GM18951 (cell line): ENCODE results near the gene OTUD3.
"Not testable (repeated sequence)": the region's sequence is repeated elsewhere in the genome, so short reads cannot be mapped to it uniquely, and the experiment has no call there.

Experiments
- POLR2A ChIP-seq: IDR thresholded peaks from 4 replicates; pipeline ENCODE4 v1.6.1; 2011; ENCODE audit warnings: mild to moderate bottlenecking; ENCODE audit not compliant: insufficient read length, insufficient read depth; ENCODE audit errors: extremely low read depth
- in situ Hi-C: fragments of 300-500 bp; cut with MboI; formaldehyde crosslinking; loops from one replicate; pipeline ENCODE4 v1.12.0; 2022; ENCODE audit warnings: low sequenced_read_pairs, mixed read lengths, inconsistent platforms; ENCODE audit not compliant: unreplicated experiment

The OTUD3 gene

GRCh38 chr1:19861034-19861433 is 21.2 kb upstream of the OTUD3 start:
- no peak for TF ChIP-seq POLR2A
- in situ Hi-C loops = no loop called here

- no peak for TF ChIP-seq POLR2A
- in situ Hi-C loops = no loop called here
These were observed 20.2 kb upstream of the OTUD3 start for GRCh38 chr1:19861842-19862530.

GRCh38 chr1:19862944-19863343 is 19.3 kb upstream of the OTUD3 start:
- in situ Hi-C loops = no loop called here
- TF ChIP-seq POLR2A = no peak

GRCh38 chr1:19864570-19865160 is 17.5 kb upstream of the OTUD3 start:
- in situ Hi-C loops = no loop called here
- TF ChIP-seq POLR2A = no peak

GRCh38 chr1:19866029-19866428 is 16.2 kb upstream of the OTUD3 start:
- in situ Hi-C loops = no loop called here
- no peak for TF ChIP-seq POLR2A

GRCh38 chr1:19866758-19867157 is 15.4 kb upstream of the OTUD3 start:
- TF ChIP-seq POLR2A = no peak
- in situ Hi-C loops = no loop called here

- in situ Hi-C loops = not testable (repeated sequence)
These were observed 13.6 kb upstream of the OTUD3 start for GRCh38 chr1:19868575-19868974.

GRCh38 chr1:19869453-19869852 is 12.7 kb upstream of the OTUD3 start:
- in situ Hi-C loops = not testable (repeated sequence)

GRCh38 chr1:19869929-19870328 is 12.3 kb upstream of the OTUD3 start:
- in situ Hi-C loops = no loop called here

GRCh38 chr1:19872190-19872589 is 10.0 kb upstream of the OTUD3 start:
- in situ Hi-C loops = no loop called here
- TF ChIP-seq POLR2A = no peak

More at GRCh38 chr1:19869929-19870328, 12.3 kb upstream of the OTUD3 start:
- no peak for TF ChIP-seq POLR2A

GRCh38 chr1:19877181-19877750 is 4.9 kb upstream of the OTUD3 start:
- in situ Hi-C loops = no loop called here

GRCh38 chr1:19877821-19878636 is 4.2 kb upstream of the OTUD3 start:
- TF ChIP-seq POLR2A = no peak
- in situ Hi-C loops = no loop called here

More at GRCh38 chr1:19877181-19877750, 4.9 kb upstream of the OTUD3 start:
- TF ChIP-seq POLR2A = no peak

GRCh38 chr1:19878637-19878985 is 3.6 kb upstream of the OTUD3 start:
- no peak for TF ChIP-seq POLR2A
- in situ Hi-C loops = no loop called here

GRCh38 chr1:19879227-19879626 is 3.0 kb upstream of the OTUD3 start:
- in situ Hi-C loops = no loop called here
- no peak for TF ChIP-seq POLR2A
